ENCODE data around the gene RPL5. TPM values are rescaled to one million over a fixed set of nuclear protein-coding genes. Genes with fewer than 3 reads are reported as not detected.

The RPL5 gene
- total RNA-seq, 1 donor from 2014 or later: 1,195 TPM

DNA sequence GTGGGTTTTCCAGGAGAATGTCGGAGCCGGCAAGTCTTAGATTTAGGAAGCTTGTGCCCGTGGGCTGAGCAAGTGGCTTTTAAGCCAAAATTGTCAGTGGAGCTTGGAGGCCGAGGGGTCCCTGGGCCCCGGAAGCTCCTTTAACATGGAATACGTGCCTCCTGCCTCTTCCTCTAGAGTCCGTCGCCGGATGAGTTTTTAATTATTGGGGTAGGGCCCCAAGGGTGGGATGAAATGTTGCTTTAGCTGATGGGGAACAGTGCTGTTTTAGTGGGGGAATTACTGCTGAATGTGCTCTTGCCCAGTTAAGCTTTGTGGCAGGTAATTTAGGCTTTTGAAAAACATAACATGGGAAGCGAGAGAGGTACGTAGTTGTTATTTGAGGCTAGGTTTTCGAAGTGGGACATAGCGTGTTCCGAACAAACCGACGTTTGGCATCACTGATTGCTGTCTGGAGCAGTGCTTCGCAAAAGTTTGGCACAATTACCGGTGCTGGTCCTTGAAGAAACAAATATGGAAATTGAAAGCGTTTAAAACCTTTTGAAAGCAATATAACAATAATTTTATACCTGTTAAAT is 786 bp downstream of the RPL5 start:
- no peaks in the 10 kb centered on the region for H3K9me3 Mint-ChIP-seq
- peak overlapping the region; percentile 95 for H3K4me3 Mint-ChIP-seq (ENCODE audit: low read depth)
- DNase-seq (ENCODE audit: low spot score): no peak
- peak overlapping the region; percentile 99 for H3K27ac Mint-ChIP-seq
- H3K36me3 Mint-ChIP-seq (ENCODE audit: low read depth): peaks cover 59% of the 10 kb centered on the region
- H3K27me3 Mint-ChIP-seq (ENCODE audit: low read depth): no peaks in the 10 kb centered on the region
- intact Hi-C loops (cut with micrococcal nuclease): loop anchor here (2.0 to 10.0 kb wide), 3 partner anchors 26 to 515 kb away; partner anchors contain the start of genes CCDC18, DR1 and TMED5
- peaks cover 48% of the 10 kb centered on the region for H3K4me1 Mint-ChIP-seq (ENCODE audit: low read depth)

DNA sequence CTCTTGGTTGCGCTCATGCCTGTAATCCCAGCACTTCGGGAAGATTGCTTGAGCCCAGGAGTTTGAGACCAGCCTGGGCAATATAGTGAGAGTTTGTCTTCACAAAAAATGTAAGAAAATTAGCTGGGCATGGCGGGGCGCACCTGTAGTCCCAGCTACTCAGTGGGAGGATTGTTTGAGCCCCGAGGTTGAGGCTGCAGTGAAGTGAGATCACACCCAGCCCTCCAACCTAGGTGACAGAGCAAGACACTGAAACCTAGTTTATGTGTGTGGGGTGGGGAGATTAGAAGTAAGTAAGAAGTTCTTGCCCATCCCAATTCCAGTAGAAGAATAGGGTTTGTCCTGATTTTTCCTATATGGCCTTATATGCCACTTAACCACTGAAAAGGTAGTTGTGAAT is 2.0 kb downstream of the RPL5 start:
- H3K27ac Mint-ChIP-seq: peak overlapping the region; percentile 46
- no peaks in the 10 kb centered on the region for H3K27me3 Mint-ChIP-seq (ENCODE audit: low read depth)
- H3K36me3 Mint-ChIP-seq (ENCODE audit: low read depth): peaks cover 71% of the 10 kb centered on the region
- intact Hi-C loops (cut with micrococcal nuclease): loop anchor here (1.0 to 10.0 kb wide), 4 partner anchors 25 to 513 kb away; partner anchors contain the start of genes CCDC18, DR1 and TMED5
- H3K9me3 Mint-ChIP-seq: no peaks in the 10 kb centered on the region
- H3K4me1 Mint-ChIP-seq (ENCODE audit: low read depth): peaks cover 58% of the 10 kb centered on the region
- DNase-seq (ENCODE audit: low spot score): no peak
- H3K4me3 Mint-ChIP-seq (ENCODE audit: low read depth): peak overlapping the region; percentile 95

DNA sequence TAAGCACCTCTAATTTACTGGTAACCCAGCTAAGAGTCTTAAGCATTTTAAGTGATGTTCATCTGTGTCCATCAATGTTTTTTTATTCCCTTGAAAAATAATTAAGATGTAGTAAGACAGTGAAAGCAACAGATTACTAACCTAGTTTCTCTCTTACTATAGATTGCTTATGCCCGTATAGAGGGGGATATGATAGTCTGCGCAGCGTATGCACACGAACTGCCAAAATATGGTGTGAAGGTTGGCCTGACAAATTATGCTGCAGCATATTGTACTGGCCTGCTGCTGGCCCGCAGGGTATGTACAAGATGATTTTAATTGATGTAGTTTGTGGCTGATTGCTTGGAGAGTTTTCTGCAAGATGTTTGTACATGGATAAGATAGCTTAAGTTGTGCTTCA is 2.8 kb downstream of the RPL5 start:
- H3K9me3 Mint-ChIP-seq: no peaks in the 10 kb centered on the region

DNA sequence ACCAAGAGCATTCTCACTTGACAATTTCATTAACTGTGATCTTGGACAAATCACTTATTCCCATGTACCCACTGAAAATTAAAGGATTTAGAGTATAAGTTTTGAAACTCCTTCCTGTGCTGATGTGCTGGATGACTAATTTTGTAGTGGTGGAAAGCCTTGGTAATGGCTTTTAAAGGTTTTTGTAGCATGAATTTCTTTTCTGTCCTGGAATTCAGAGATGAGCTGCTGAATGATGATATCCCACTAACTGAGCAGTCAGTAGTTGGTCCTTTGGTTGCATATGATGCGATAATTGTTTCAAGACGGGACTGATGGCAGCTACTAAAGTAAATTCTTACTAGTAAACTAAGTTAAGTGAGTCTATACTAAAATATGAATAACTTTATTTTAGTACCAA is 5.2 kb downstream of the RPL5 start:
- H3K27ac Mint-ChIP-seq: peak overlapping the region; percentile 50
- H3K4me3 Mint-ChIP-seq (ENCODE audit: low read depth): peak overlapping the region; percentile 4
- no peak for DNase-seq (ENCODE audit: low spot score)
- H3K9me3 Mint-ChIP-seq: no peaks in the 10 kb centered on the region
- H3K36me3 Mint-ChIP-seq (ENCODE audit: low read depth): peaks cover 97% of the 10 kb centered on the region
- intact Hi-C loops (cut with micrococcal nuclease): loop anchor here (10.0 kb wide), 1 partner anchor 348 kb away; the partner anchor contains the start of genes CCDC18 and TMED5
- H3K27me3 Mint-ChIP-seq (ENCODE audit: low read depth): no peaks in the 10 kb centered on the region
- peaks cover 69% of the 10 kb centered on the region for H3K4me1 Mint-ChIP-seq (ENCODE audit: low read depth)

More for the DNA sequence above, 2.8 kb downstream of the RPL5 start:
- Mint-ChIP-seq H3K27me3 (ENCODE audit: low read depth) (no peaks in the 10 kb centered on the region), H3K27ac (peak overlapping the region; percentile 46), H3K4me1 (ENCODE audit: low read depth) (peaks cover 65% of the 10 kb centered on the region), H3K36me3 (ENCODE audit: low read depth) (peaks cover 79% of the 10 kb centered on the region), H3K4me3 (ENCODE audit: low read depth) (peak overlapping the region; percentile 95)
- DNase-seq (ENCODE audit: low spot score): no peak
- intact Hi-C loops (cut with micrococcal nuclease): loop anchor here (1.0 to 10.0 kb wide), 3 partner anchors 45 to 513 kb away; partner anchors contain the start of genes CCDC18, DR1 and TMED5

DNA sequence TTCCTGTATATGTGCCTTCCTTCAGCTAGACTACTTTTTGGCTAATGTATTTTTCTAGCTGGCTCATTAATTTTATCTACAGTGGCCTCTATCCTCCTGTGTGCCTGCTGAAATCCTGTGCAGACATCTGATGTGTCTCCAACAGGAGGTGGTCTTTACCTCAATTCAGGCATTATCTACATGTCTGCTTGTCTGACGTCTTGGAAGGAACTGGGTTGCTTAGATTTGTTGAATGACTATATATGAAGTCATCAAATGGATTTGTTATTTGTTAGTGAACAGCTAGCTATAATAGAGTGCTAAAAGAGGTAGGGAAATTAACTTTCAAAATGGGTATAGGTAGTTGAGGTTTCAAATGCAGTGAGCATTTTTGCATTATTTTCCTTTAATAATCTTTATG is 6.7 kb downstream of the RPL5 start:
- peak overlapping the region; percentile 31 for H3K27ac Mint-ChIP-seq
- peaks cover 64% of the 10 kb centered on the region for H3K4me1 Mint-ChIP-seq (ENCODE audit: low read depth)
- no peaks in the 10 kb centered on the region for H3K27me3 Mint-ChIP-seq (ENCODE audit: low read depth)
- intact Hi-C loops (cut with micrococcal nuclease): loop anchor here (10.0 kb wide), 1 partner anchor 346 kb away; the partner anchor contains the start of genes CCDC18 and TMED5
- peaks cover 96% of the 10 kb centered on the region for H3K36me3 Mint-ChIP-seq (ENCODE audit: low read depth)
- H3K9me3 Mint-ChIP-seq: no peaks in the 10 kb centered on the region
- DNase-seq (ENCODE audit: low spot score): no peak
- H3K4me3 Mint-ChIP-seq (ENCODE audit: low read depth): no peak overlapping the region

DNA sequence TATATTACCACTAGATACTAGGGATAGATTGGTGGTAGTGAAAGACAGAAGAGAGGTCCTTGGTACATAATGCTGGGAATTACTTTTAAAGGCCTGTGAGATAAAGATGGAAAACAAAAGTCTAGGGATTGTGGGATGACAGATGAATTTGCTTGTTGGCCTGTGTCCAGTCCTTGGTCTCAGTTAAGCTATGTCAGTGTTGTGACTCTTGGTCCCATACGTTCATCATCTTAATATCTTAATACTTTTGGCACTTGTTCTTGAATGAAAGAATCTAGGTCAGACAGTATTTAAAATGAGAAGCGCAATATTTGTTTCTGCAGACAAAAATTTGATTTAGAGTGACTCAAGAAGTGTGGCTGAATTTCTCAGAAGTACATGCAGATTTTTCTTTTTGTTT is 7.6 kb downstream of the RPL5 start:
- no peaks in the 10 kb centered on the region for H3K27me3 Mint-ChIP-seq (ENCODE audit: low read depth)
- intact Hi-C loops (cut with micrococcal nuclease): loop anchor here (10.0 kb wide), 1 partner anchor 345 kb away; the partner anchor contains the start of genes CCDC18 and TMED5
- H3K9me3 Mint-ChIP-seq: no peaks in the 10 kb centered on the region
- no peak overlapping the region for H3K27ac Mint-ChIP-seq
- H3K36me3 Mint-ChIP-seq (ENCODE audit: low read depth): peaks cover 96% of the 10 kb centered on the region
- H3K4me1 Mint-ChIP-seq (ENCODE audit: low read depth): peaks cover 54% of the 10 kb centered on the region
- H3K4me3 Mint-ChIP-seq (ENCODE audit: low read depth): no peak overlapping the region
- no peak for DNase-seq (ENCODE audit: low spot score)

DNA sequence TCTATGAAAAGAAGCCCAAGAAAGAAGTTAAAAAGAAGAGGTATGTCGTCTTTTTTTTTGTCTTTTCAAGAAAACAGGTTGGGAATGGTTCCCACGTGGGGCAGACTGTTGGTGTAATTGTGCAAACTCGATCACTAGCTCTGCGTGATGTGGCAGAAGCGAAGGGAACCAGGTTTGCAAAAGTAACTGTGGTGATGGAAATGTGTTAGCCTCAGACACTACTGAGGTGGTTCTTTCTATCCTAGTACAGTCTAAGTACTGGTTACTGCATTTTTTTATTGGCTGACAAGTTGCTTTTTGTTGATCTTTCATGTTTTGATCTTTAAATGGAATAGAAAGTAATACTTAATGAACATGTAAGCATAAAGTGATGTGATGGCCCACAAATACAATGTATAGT is 8.8 kb downstream of the RPL5 start:
- Mint-ChIP-seq H3K27ac (no peak overlapping the region), H3K27me3 (ENCODE audit: low read depth) (no peaks in the 10 kb centered on the region), H3K4me1 (ENCODE audit: low read depth) (peaks cover 44% of the 10 kb centered on the region), H3K36me3 (ENCODE audit: low read depth) (peaks cover 87% of the 10 kb centered on the region), H3K4me3 (ENCODE audit: low read depth) (no peak overlapping the region), H3K9me3 (no peaks in the 10 kb centered on the region)
- intact Hi-C loops (cut with micrococcal nuclease): no loop called here
- no peak for DNase-seq (ENCODE audit: low spot score)

DNA sequence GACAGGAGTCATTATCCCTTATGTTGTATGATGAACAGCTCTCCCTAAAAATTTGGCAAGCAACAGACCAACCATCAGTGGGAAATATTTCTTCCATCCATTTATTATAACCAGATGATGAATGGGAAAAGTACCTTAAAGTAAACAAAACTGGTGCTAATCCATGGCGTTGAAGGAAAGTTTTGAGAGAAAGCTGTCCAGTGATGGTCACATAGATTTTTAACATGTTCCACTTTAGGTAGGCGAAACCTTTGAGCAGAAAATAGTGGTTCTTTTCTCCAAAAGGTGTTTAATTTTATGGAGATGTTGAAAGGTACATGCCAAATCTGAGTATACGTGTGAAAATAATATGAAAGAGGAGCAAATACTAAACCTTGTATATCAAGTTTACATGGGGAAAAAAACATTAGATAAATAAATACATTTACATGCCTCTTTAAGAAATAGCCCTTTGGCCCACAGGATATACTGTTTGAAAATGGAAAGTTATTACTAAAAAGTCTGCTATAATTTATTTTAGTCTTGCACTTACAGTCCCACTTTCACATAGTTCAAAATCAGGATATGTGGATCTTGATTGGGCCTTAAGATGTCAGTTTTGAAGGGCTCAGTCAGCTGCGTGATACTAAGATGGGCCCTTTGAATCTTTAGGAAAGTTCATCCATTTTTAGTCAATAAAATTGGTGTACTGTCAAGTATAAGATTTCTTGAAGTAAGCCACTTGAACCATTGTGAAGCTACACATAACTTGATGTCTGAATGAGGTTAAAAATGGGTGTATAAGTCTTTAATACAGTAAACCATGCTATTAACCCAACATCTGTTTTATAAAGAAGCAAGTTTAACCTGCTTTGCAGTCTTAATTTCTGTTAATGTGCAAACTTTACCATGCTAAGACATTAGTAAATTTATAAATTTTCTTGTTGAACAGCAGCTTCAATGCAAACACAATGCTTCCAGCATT is 10.5 kb downstream of the RPL5 start:
- H3K36me3 Mint-ChIP-seq (ENCODE audit: low read depth): peaks cover 79% of the 10 kb centered on the region

DNA sequence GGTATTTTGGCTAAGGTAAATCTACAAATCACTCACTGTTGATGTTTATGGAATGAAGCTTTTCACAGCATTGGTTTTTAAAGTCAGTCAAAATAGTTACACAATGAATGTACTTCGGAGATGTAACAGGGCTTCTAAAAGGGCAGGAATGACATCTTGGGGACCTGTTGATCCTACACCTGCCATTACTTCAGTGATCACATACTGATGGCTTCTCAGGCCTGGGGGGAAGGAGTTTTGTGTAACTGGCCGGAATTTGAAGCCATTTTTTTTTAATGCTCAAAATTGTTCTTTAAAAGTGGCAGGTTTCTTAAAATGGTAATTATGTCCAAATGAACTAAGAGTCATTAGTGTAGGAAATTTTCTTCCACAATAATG is 11.2 kb downstream of the RPL5 start:
- intact Hi-C loops (cut with micrococcal nuclease): no loop called here
- no peak overlapping the region for H3K27ac Mint-ChIP-seq
- no peaks in the 10 kb centered on the region for H3K27me3 Mint-ChIP-seq (ENCODE audit: low read depth)
- H3K36me3 Mint-ChIP-seq (ENCODE audit: low read depth): peaks cover 72% of the 10 kb centered on the region
- peaks cover 21% of the 10 kb centered on the region for H3K4me1 Mint-ChIP-seq (ENCODE audit: low read depth)
- no peaks in the 10 kb centered on the region for H3K9me3 Mint-ChIP-seq
- no peak for DNase-seq (ENCODE audit: low spot score)
- H3K4me3 Mint-ChIP-seq (ENCODE audit: low read depth): no peak overlapping the region

More for the DNA sequence above, 10.5 kb downstream of the RPL5 start:
- no peak for DNase-seq (ENCODE audit: low spot score)
- Mint-ChIP-seq H3K27me3 (ENCODE audit: low read depth) (no peaks in the 10 kb centered on the region), H3K27ac (no peak overlapping the region), H3K9me3 (no peaks in the 10 kb centered on the region), H3K4me1 (ENCODE audit: low read depth) (peaks cover 27% of the 10 kb centered on the region), H3K4me3 (ENCODE audit: low read depth) (no peak overlapping the region)
- intact Hi-C loops (cut with micrococcal nuclease): no loop called here

DNA sequence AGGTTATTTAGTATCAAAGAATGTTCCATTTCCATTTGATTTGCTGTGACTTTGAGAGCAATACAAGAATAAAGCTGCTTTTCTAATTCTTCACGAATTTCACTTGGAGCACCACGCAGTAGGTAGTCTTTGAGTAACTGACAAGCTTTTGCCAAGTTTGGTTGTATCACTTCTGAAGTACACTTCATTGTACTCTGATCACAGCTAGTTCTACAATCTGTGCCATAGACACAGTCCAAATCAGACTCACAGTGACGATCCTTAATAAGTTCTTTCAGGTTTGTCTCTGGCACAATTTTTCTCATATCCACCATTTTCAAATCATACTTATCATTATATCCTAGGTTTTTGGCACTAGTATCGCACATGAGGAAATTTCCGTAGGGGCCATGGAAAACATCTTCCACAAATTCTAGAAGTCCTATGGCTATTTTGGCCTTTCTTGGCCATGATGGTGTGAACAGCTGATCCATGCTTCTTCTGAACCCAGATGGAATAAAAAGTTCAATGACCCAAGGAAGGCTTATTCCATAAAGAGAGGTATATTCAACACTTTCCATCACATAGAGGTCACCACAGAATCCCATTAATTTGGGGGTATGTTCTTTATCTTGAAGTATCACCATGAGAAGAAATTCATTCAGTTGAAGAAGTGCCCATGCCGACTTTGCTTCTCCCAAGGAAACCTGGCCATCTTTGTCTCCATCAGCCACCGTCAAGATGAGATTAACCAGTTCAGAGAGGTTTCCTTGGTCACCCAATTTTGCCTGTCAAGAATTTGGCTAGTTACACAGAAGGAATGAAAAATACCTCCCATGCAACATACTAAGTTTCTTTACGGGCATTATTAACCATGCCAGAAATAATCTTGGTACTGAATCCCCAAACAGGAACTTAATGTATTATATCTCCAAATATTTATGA is 11.9 kb downstream of the RPL5 start:
- Mint-ChIP-seq H3K36me3 (ENCODE audit: low read depth) (peaks cover 66% of the 10 kb centered on the region), H3K4me1 (ENCODE audit: low read depth) (peaks cover 15% of the 10 kb centered on the region), H3K9me3 (no peaks in the 10 kb centered on the region), H3K4me3 (ENCODE audit: low read depth) (no peak overlapping the region), H3K27ac (no peak overlapping the region), H3K27me3 (ENCODE audit: low read depth) (no peaks in the 10 kb centered on the region)
- DNase-seq (ENCODE audit: low spot score): no peak
- intact Hi-C loops (cut with micrococcal nuclease): no loop called here

DNA sequence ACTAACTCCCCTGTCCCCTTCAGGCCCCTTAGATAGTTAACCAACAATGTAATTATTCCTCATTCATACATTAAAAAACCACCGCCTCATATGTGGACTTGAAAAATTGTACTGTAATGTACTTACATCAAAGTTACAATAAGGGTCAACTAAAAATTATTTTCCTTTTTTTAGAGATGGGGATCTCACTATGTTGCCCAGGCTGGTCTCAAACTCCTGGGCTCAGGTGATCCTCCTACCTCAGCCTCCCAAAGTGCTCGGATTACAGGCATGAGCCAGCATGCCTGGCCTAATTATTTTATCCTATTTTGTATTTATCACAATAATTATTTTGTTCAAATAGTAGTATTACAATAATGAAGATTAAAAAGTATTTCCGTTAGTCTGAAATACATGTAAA is 12.6 kb downstream of the RPL5 start:
- Mint-ChIP-seq H3K4me3 (ENCODE audit: low read depth) (no peak overlapping the region), H3K27me3 (ENCODE audit: low read depth) (no peaks in the 10 kb centered on the region)
- intact Hi-C loops (cut with micrococcal nuclease): no loop called here

DNA sequence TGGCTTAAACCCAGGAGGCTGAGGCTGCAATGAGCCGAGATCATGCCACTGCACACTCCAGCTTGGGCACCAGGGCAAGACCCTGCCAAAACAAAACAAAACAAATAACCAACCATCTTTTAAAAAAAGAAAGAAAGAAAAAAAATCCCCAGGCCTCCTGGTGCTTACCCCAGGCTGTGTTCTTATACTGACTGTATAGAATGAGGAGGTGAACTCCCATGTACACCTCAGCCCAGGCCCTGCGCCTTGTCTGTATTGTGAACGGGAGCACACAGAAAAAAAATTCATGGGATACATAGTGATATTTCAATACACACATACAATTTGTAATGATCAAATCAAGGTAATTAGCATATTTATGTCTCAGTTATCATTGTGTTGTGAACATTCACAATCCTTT is 14.1 kb downstream of the RPL5 start:
- intact Hi-C loops (cut with micrococcal nuclease): no loop called here
- Mint-ChIP-seq H3K4me1 (ENCODE audit: low read depth) (peaks cover 3% of the 10 kb centered on the region), H3K36me3 (ENCODE audit: low read depth) (peaks cover 52% of the 10 kb centered on the region), H3K4me3 (ENCODE audit: low read depth) (no peak overlapping the region), H3K9me3 (no peaks in the 10 kb centered on the region), H3K27ac (no peak overlapping the region), H3K27me3 (ENCODE audit: low read depth) (no peaks in the 10 kb centered on the region)
- DNase-seq (ENCODE audit: low spot score): no peak

More for the DNA sequence above, 12.6 kb downstream of the RPL5 start:
- peaks cover 10% of the 10 kb centered on the region for H3K4me1 Mint-ChIP-seq (ENCODE audit: low read depth)
- H3K9me3 Mint-ChIP-seq: no peaks in the 10 kb centered on the region
- no peak overlapping the region for H3K27ac Mint-ChIP-seq
- DNase-seq (ENCODE audit: low spot score): no peak
- H3K36me3 Mint-ChIP-seq (ENCODE audit: low read depth): peaks cover 62% of the 10 kb centered on the region
